IMR-90 (cell line): Measurements from ENCODE around the gene CNTN4. TPM values are rescaled to one million over a fixed set of nuclear protein-coding genes. Genes with fewer than 3 reads are reported as not detected.

Experiments used
- ATAC-seq: fragments of 200-7000 bp; cut with Tn5 transposase; 2 replicates; pipeline ENCODE4 v1.9.1; 2020; ENCODE audit warnings: low read depth, mild to moderate bottlenecking, moderate library complexity
- BruUV-seq: library from RNA; stranded (reverse); fragments of 400-500 nt; replicated peaks from 2 replicates; lab custom pipeline; 2021; lab: Mats Ljungman, UMichigan
- CTCF ChIA-PET: fragments of 300-600 bp; formaldehyde crosslinking; extraction: SDS; loops from one replicate; lab custom pipeline; 2021; ENCODE audit warnings: antibody characterized with exemption; lab: Yijun Ruan, JAX
- POLR2A ChIA-PET: fragments of 300-600 bp; sonication (Branson Sonifier 250); formaldehyde crosslinking; loops from one replicate; lab custom pipeline; 2022; ENCODE audit warnings: antibody characterized with exemption; ENCODE audit not compliant: unreplicated experiment; lab: Charles Lee
- DNase-seq: peaks from one replicate; pipeline ENCODE4 v3.0.0; 2013
- H2AFZ ChIP-seq: replicated peaks from 2 replicates; pipeline ENCODE3; 2013; ENCODE audit warnings: low read length, mild to moderate bottlenecking; ENCODE audit not compliant: poor library complexity
- H2AK5ac ChIP-seq: 2 replicates; pipeline ENCODE4 v1.6.1; 2013; ENCODE audit warnings: low read depth, low read length, inconsistent platforms
- H2AK9ac ChIP-seq: replicated peaks from 2 replicates; pipeline ENCODE3; 2013; ENCODE audit warnings: mild to moderate bottlenecking, low read depth, low read length, moderate library complexity; ENCODE audit not compliant: poor library complexity
- H2BK120ac ChIP-seq: 2 replicates; pipeline ENCODE4 v1.6.1; 2013; ENCODE audit warnings: low read depth, low read length, inconsistent platforms
- H2BK15ac ChIP-seq: 3 replicates; pipeline ENCODE4 v1.6.1; 2013; ENCODE audit warnings: low read depth, low read length, inconsistent platforms
- H2BK20ac ChIP-seq: 2 replicates; pipeline ENCODE4 v1.6.1; 2013; ENCODE audit warnings: low read depth, mild to moderate bottlenecking, inconsistent platforms, low read length, moderate library complexity
- H2BK5ac ChIP-seq: 2 replicates; pipeline ENCODE4 v1.6.1; 2013; ENCODE audit warnings: mild to moderate bottlenecking, low read depth, low read length, inconsistent platforms; ENCODE audit not compliant: poor library complexity, severe bottlenecking
- H3K14ac ChIP-seq: replicated peaks from 2 replicates; pipeline ENCODE4 v1.6.1; 2013; ENCODE audit warnings: low read depth, low read length, inconsistent platforms
- H3K18ac ChIP-seq: 2 replicates; pipeline ENCODE4 v1.6.1; 2013; ENCODE audit warnings: low read depth, low read length, control low read depth
- H3K23ac ChIP-seq: 2 replicates; pipeline ENCODE4 v1.6.1; 2013; ENCODE audit warnings: low read depth, low read length, inconsistent platforms
- H3K27ac ChIP-seq: 2 replicates; pipeline ENCODE4 v1.5.1; 2013; ENCODE audit warnings: mild to moderate bottlenecking, control low read depth, low read length; ENCODE audit not compliant: insufficient read depth
- H3K27me3 ChIP-seq: 2 replicates; pipeline ENCODE4 v1.6.1; 2013; ENCODE audit warnings: low read length; ENCODE audit not compliant: control insufficient read depth, insufficient read depth
- H3K36me3 ChIP-seq: 2 replicates; pipeline ENCODE4 v1.6.1; 2013; ENCODE audit warnings: low read length, mixed read lengths; ENCODE audit not compliant: control insufficient read depth, insufficient read depth
- H3K4ac ChIP-seq: 2 replicates; pipeline ENCODE4 v1.6.1; 2013; ENCODE audit warnings: low read depth, low read length, inconsistent platforms
- H3K4me1 ChIP-seq: 2 replicates; pipeline ENCODE4 v1.6.1; 2013; ENCODE audit warnings: low read length, mixed read lengths; ENCODE audit not compliant: control insufficient read depth, insufficient read depth
- H3K4me2 ChIP-seq: 2 replicates; pipeline ENCODE4 v1.6.1; 2013; ENCODE audit warnings: low read depth, mild to moderate bottlenecking, control low read depth, low read length, moderate library complexity
- H3K4me3 ChIP-seq: 2 replicates; pipeline ENCODE4 v1.5.1; 2013; ENCODE audit warnings: low read depth, mild to moderate bottlenecking, control low read depth, low read length, moderate library complexity; ENCODE audit not compliant: insufficient read depth
- H3K56ac ChIP-seq: 2 replicates; pipeline ENCODE4 v1.6.1; 2013; ENCODE audit warnings: low read length, inconsistent platforms; ENCODE audit not compliant: insufficient read depth; ENCODE audit errors: extremely low read depth
- H3K79me1 ChIP-seq, 2 experiments: 2 replicates each; pipeline ENCODE4 v1.6.1; 2013; ENCODE audit warnings: low read length in 2 of 2, inconsistent platforms in 1 of 2, low read depth in 1 of 2
- H3K9ac ChIP-seq: 2 replicates; pipeline ENCODE4 v1.6.1; 2013; ENCODE audit warnings: low read depth, low read length, control low read depth
- H3K9me1 ChIP-seq: 2 replicates; pipeline ENCODE4 v1.6.1; 2013; ENCODE audit warnings: low read length, inconsistent platforms; ENCODE audit not compliant: insufficient read depth
- H3K9me3 ChIP-seq: 2 replicates; pipeline ENCODE4 v1.6.1; 2013; ENCODE audit warnings: low read length; ENCODE audit not compliant: control insufficient read depth, insufficient read depth
- H4K20me1 ChIP-seq: 2 replicates; pipeline ENCODE4 v1.6.1; 2013; ENCODE audit warnings: low read length, inconsistent platforms; ENCODE audit not compliant: insufficient read depth
- H4K5ac ChIP-seq: 2 replicates; pipeline ENCODE4 v1.6.1; 2013; ENCODE audit warnings: mild to moderate bottlenecking, low read depth, low read length, control low read depth
- H4K8ac ChIP-seq, 2 experiments: 2 replicates each; pipeline ENCODE4 v1.6.1; 2013; ENCODE audit warnings: low read depth in 2 of 2, low read length in 2 of 2, control low read depth in 1 of 2, inconsistent platforms in 1 of 2
- H4K91ac ChIP-seq: 2 replicates; pipeline ENCODE4 v1.6.1; 2013; ENCODE audit warnings: low read depth, low read length, inconsistent platforms; ENCODE audit not compliant: insufficient read depth
- BHLHE40 ChIP-seq: fragments of 150-350 bp; IDR thresholded peaks from 2 replicates; pipeline ENCODE4 v1.6.1; 2016; ENCODE audit warnings: mild to moderate bottlenecking, low read depth, low read length
- CEBPB ChIP-seq: IDR thresholded peaks from 2 replicates; pipeline ENCODE4 v1.6.1; 2012; ENCODE audit warnings: low read depth, low read length, improper control_type of control experiment
- CHD1 ChIP-seq: IDR thresholded peaks from 2 replicates; pipeline ENCODE4 v1.6.1; 2012; ENCODE audit warnings: low read depth, low read length, improper control_type of control experiment
- ELK1 ChIP-seq: fragments of 150-350 bp; IDR thresholded peaks from 2 replicates; pipeline ENCODE4 v1.6.1; 2016; ENCODE audit warnings: low read depth, mild to moderate bottlenecking, low read length, moderate library complexity, borderline replicate concordance
- FOS ChIP-seq: fragments of 150-350 bp; IDR thresholded peaks from 2 replicates; pipeline ENCODE4 v1.6.1; 2016; ENCODE audit warnings: low read depth, low read length
- MAZ ChIP-seq: IDR thresholded peaks from 2 replicates; pipeline ENCODE4 v1.6.1; 2012; ENCODE audit warnings: low read depth, mild to moderate bottlenecking, low read length, improper control_type of control experiment, moderate library complexity, borderline replicate concordance
- MXI1 ChIP-seq: IDR thresholded peaks from 2 replicates; pipeline ENCODE4 v1.6.1; 2012; ENCODE audit warnings: low read depth, mild to moderate bottlenecking, low read length, moderate library complexity, borderline replicate concordance
- POLR2A ChIP-seq: IDR thresholded peaks from 2 replicates; pipeline ENCODE4 v1.6.1; 2012; ENCODE audit warnings: mild to moderate bottlenecking, low read depth, low read length
- RAD21 ChIP-seq: IDR thresholded peaks from 2 replicates; pipeline ENCODE4 v1.6.1; 2012; ENCODE audit warnings: low read length, improper control_type of control experiment
- RCOR1 ChIP-seq: IDR thresholded peaks from 2 replicates; pipeline ENCODE4 v1.6.1; 2012; ENCODE audit warnings: mild to moderate bottlenecking, low read length, improper control_type of control experiment; ENCODE audit not compliant: insufficient replicate concordance
- RFX5 ChIP-seq: IDR thresholded peaks from 2 replicates; pipeline ENCODE4 v1.8.0; 2012; ENCODE audit warnings: low read depth, mild to moderate bottlenecking, low read length, moderate library complexity
- USF2 ChIP-seq: fragments of 150-350 bp; IDR thresholded peaks from 2 replicates; pipeline ENCODE4 v1.6.1; 2017; ENCODE audit warnings: mild to moderate bottlenecking, antibody characterized with exemption, low read length, low read depth
- WGBS, 2 experiments: methylation state at CpG; one replicate each; pipeline versions ENCODE4 v1.1.5 to v1.1.7; 2013; ENCODE audit warnings: missing lambda C conversion rate in 2 of 2; ENCODE audit not compliant: insufficient read length in 1 of 2; ENCODE audit errors: extremely low coverage in 2 of 2; 5-methylcytosine and 5-hydroxymethylcytosine counted together
- dilution Hi-C: fragments of 300-500 bp; cut with HindIII; formaldehyde crosslinking; loops from one replicate; pipeline ENCODE4 v1.14.3; 2018; ENCODE audit warnings: low sequenced_read_pairs; ENCODE audit not compliant: unreplicated experiment
- in situ Hi-C: fragments of 300-500 bp; cut with MboI; formaldehyde crosslinking; loops from 3 replicates; pipeline ENCODE4 v1.14.3; 2019; ENCODE audit warnings: low sequenced_read_pairs, inconsistent platforms, mixed read lengths
- intact Hi-C: fragments of 100-400 bp; cut with micrococcal nuclease; formaldehyde crosslinking; loops from 2 replicates; pipeline ENCODE4 v1.10.0; 2022
- polyA plus RNA-seq, 3 experiments: library from polyadenylated mRNA; depleted of rRNA; stranded (reverse); fragments of >200 nt; gene quantifications; 2 replicates each; pipeline ENCODE4 v1.2.3, GENCODE V29; 2012; ENCODE audit warnings: low replicate concordance in 1 of 3
- total RNA-seq: library from RNA; depleted of rRNA; stranded (reverse); fragments of >200 nt; gene quantifications from 2 replicates; pipeline ENCODE4 v1.2.3, GENCODE V29; 2012

Gene CNTN4
- total and polyA plus RNA-seq, 2 of the 4 experiments (the other 2 are of a cell fraction), result under 0.01 TPM; not detected in 1

- Histone ChIP-seq H3K4me1 (no peaks in the 10 kb centered on the region), H4K20me1 (no peaks in the 10 kb centered on the region), H2BK120ac (no peak overlapping the region), H3K36me3 (no peaks in the 10 kb centered on the region), H2AK9ac (no peak overlapping the region), H3K79me1 (no peaks in the 10 kb centered on the region), H3K4me2 (no peak overlapping the region), H3K9me3 (peaks cover 2% of the 10 kb centered on the region), H3K56ac (no peak overlapping the region), H4K8ac (no peak overlapping the region), H3K23ac (no peak overlapping the region), H2AFZ (no peak overlapping the region), H3K27ac (no peak overlapping the region), H4K5ac (no peak overlapping the region), H3K4me3 (no peak overlapping the region), H3K27me3 (no peaks in the 10 kb centered on the region), H3K4ac (no peak overlapping the region), H2BK15ac (no peak overlapping the region), H3K9ac (no peak overlapping the region), H4K91ac (no peak overlapping the region), H3K18ac (no peak overlapping the region), H2BK20ac (no peak overlapping the region), H3K14ac (no peak overlapping the region), H2BK5ac (no peak overlapping the region), H3K9me1 (no peaks in the 10 kb centered on the region), H2AK5ac (no peak overlapping the region)
- ChIA-PET CTCF (no interaction called here), POLR2A (no interaction called here)
- in situ Hi-C loops (no loop called here), dilution Hi-C loops (no loop called here), intact Hi-C loops (no loop called here)
- TF ChIP-seq RFX5 (no peak), MAZ (no peak), CHD1 (no peak), BHLHE40 (no peak), MXI1 (no peak), ELK1 (no peak), FOS (no peak), USF2 (no peak), POLR2A (no peak), CEBPB (no peak), RCOR1 (no peak), RAD21 (no peak)
- ATAC-seq, result no peak
- BruUV-seq, result no TSS peak
- DNase-seq, result no peak
- 100% methylated on average over 1 of the region's 2 CpGs; no CpG with 5 or more reads in 1 of the 2 experiments for WGBS, 2 experiments
Observed at GRCh38 chr3:2873986-2874385, 775.3 kb downstream of the CNTN4 start.
